HEK293 (cell line): ENCODE measurements around the gene THBS3.
"Not testable (repeated sequence)": the region's sequence is repeated elsewhere in the genome, so short reads cannot be mapped to it uniquely, and the experiment has no call there.

Experiments
- CTCF ChIA-PET: fragments of 350-600 bp; formaldehyde crosslinking; extraction: SDS; loops from one replicate; lab custom pipeline; 2021; ENCODE audit warnings: antibody characterized with exemption; lab: Yijun Ruan, JAX
- POLR2A ChIA-PET: fragments of 300-600 bp; formaldehyde crosslinking; extraction: SDS; loops from one replicate; lab custom pipeline; 2020; ENCODE audit warnings: antibody characterized with exemption, inconsistent platforms; lab: Yijun Ruan, JAX
- H3K27ac ChIP-seq: fragments of 200-500 bp; sonication (Bioruptor generic); 2 replicates; pipeline ENCODE4 v1.5.1; 2014; ENCODE audit warnings: low read depth, low read length, control low read depth, inconsistent platforms; ENCODE audit errors: extremely low read depth
- H3K36me3 ChIP-seq, 2 experiments: fragments of 200-500 bp in 1 of 2; sonication (Bioruptor generic) in 1 of 2; 1 replicate in 1 of 2; 2 replicates in 1 of 2; pipeline ENCODE4 v1.5.1; 2014 to 2017; ENCODE audit warnings: inconsistent platforms in 2 of 2, low read length in 2 of 2; ENCODE audit not compliant: control insufficient read depth in 2 of 2, insufficient read depth in 1 of 2
- H3K4me1 ChIP-seq: fragments of 200-500 bp; sonication (Bioruptor generic); 2 replicates; pipeline ENCODE4 v1.5.1; 2014; ENCODE audit warnings: mild to moderate bottlenecking, low read length, inconsistent platforms; ENCODE audit not compliant: control insufficient read depth, insufficient read depth
- H3K4me3 ChIP-seq: 2 replicates; pipeline ENCODE4 v1.5.1; 2011; ENCODE audit warnings: low read depth, mild to moderate bottlenecking, control low read depth, low read length, moderate library complexity
- H3K9me3 ChIP-seq: fragments of 200-500 bp; sonication (Bioruptor generic); 2 replicates; pipeline ENCODE4 v1.5.1; 2014; ENCODE audit warnings: low read depth, low read length, inconsistent platforms; ENCODE audit not compliant: control insufficient read depth, insufficient read depth
- EGR2 ChIP-seq: fragments of 450-650 bp; formaldehyde crosslinking; IDR thresholded peaks from 2 replicates; pipeline ENCODE4 v1.5.1; 2016; ENCODE audit warnings: low read depth, missing biosample characterization, missing genetic modification characterization
- HIC1 ChIP-seq: fragments of 450-650 bp; formaldehyde crosslinking; IDR thresholded peaks from 2 replicates; pipeline ENCODE4 v1.5.1; 2016; ENCODE audit warnings: missing biosample characterization, missing genetic modification characterization
- KLF1 ChIP-seq: fragments of 450-650 bp; formaldehyde crosslinking; IDR thresholded peaks from 2 replicates; pipeline ENCODE4 v1.5.1; 2016; ENCODE audit warnings: missing biosample characterization, missing genetic modification characterization
- KLF9 ChIP-seq: fragments of 450-650 bp; formaldehyde crosslinking; IDR thresholded peaks from 2 replicates; pipeline ENCODE4 v1.5.1; 2016; ENCODE audit warnings: missing biosample characterization, missing genetic modification characterization, low read depth
- PRDM1 ChIP-seq: fragments of 450-650 bp; formaldehyde crosslinking; IDR thresholded peaks from 2 replicates; pipeline ENCODE4; 2016; ENCODE audit warnings: missing biosample characterization, missing genetic modification characterization
- ZNF324 ChIP-seq: fragments of 450-650 bp; formaldehyde crosslinking; IDR thresholded peaks from 2 replicates; pipeline ENCODE4 v1.5.1; 2016; ENCODE audit warnings: missing biosample characterization, missing genetic modification characterization
- ZNF488 ChIP-seq: fragments of 450-650 bp; formaldehyde crosslinking; IDR thresholded peaks from 2 replicates; pipeline ENCODE4 v1.5.1; 2016; ENCODE audit warnings: missing biosample characterization, missing genetic modification characterization
- ZNF561 ChIP-seq: fragments of 450-650 bp; IDR thresholded peaks from 2 replicates; pipeline ENCODE4 v1.5.1; 2018; ENCODE audit warnings: missing biosample characterization, missing genetic modification characterization, borderline replicate concordance
- ZNF621 ChIP-seq: fragments of 450-650 bp; formaldehyde crosslinking; IDR thresholded peaks from 2 replicates; pipeline ENCODE4 v1.5.1; 2017; ENCODE audit warnings: missing biosample characterization, missing genetic modification characterization
- ZNF654 ChIP-seq: fragments of 450-650 bp; formaldehyde crosslinking; IDR thresholded peaks from 2 replicates; pipeline ENCODE4 v1.5.1; 2016; ENCODE audit warnings: low read depth, missing biosample characterization, missing genetic modification characterization
- ZNF843 ChIP-seq: fragments of 450-650 bp; formaldehyde crosslinking; IDR thresholded peaks from 2 replicates; pipeline ENCODE4 v1.5.1; 2016; ENCODE audit warnings: missing biosample characterization, missing genetic modification characterization
- TF ChIP-seq, protein P1 (sequence below): fragments of 450-650 bp; formaldehyde crosslinking; IDR thresholded peaks from 2 replicates; pipeline ENCODE4 v1.5.1; 2017; ENCODE audit warnings: missing biosample characterization, mild to moderate bottlenecking, missing genetic modification characterization, moderate library complexity

THBS3 gene

DNA sequence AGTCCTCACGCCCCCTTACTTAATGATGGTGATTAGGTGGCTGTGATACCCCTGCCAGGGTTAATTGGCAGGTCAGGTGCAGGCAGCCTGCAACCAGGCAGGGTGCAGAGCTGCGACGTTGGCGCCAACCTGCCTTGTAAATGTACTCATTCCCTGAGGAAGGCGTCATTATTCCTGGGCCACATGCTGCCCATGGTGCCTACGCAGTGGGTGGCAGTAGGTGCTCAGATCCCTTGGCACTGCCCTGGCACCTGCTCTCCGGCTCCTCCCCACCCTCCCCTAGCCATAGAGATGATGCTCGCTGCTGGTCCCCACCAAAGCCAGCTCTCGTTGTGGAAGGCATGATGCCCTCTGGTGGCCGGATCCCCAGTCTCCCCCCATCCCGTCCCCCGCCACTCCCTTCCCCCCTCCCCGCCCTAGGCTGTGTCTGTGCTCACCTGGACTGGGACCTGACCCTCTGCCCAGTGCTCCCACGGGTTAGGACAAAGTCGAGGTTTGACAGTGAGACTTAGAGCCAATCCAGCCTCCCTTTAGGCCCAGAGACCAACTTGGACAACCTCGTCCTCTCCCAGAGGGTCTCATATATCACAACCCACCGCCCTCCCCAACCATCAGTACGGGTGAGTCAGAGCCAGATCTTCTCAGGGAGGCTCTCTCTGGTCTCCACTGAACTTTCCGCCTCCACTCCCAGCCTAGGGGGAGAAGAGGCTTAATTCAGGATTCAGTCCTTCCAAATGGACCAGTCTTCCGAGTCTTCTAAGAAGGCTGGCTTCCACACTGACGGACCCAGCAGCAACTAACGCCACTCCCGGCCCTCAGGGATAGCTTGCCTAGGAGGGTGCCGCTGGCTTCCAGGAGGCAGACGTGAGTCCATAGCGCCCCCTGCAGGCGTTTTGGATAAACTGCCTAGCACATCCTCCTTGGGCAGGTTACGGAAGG lies 40.3 kb downstream of the THBS3 start (continued):
- TF ChIP-seq KLF1 (peak; percentile 23; the same call in 1 of the 2 replicates), ZNF561 (tag by site-specific recombination) (peak; percentile 16; the same call in 1 of the 2 replicates), ZNF654 (tag by site-specific recombination) (peak; percentile 97), KLF9 (tag by site-specific recombination) (0 out of 2 replicates have a peak, but pooled peaks have one; percentile 20), ZNF324 (tag by site-specific recombination) (peak; percentile 50; the same call in 1 of the 2 replicates), ZNF843 (tag by site-specific recombination) (0 out of 2 replicates have a peak, but pooled peaks have one; percentile 16)

DNA sequence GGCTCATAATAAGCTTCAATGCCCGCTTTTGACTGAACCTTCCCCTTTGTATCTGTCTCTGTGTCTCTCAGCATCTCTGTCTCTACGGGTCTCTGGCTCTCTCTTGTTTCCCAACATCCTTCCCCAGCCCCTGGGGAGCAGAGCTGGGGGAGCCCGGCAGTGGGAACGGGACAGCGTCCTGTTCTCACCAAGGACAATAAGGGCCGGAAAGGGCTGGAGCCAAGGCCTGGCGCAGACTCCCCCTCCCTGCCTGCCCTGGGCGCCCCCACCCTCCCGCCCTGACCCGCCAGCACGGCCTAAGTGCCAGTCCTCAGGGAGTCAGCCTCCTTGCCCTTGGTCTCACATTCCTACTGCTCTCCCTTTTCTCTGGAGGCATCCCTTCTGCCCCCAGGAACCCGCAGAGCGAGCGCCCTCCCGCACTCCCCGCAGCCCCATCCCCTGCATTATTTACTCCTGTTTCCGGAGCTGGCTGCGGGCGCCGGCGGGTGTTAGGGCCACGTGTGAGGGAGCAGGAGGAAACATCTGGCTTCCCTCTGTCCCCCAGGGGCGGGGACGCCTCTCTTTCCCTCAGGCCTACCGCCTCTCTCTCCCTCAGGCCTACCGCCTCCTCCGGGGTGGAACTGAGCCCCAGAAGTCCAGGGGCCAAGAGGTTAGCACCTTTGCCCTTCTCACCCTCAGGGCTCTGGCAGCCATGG lies 41.1 kb downstream of the THBS3 start:
- POLR2A ChIA-PET = interaction anchor here (0.6 to 1.8 kb wide), 9 partner anchors 7 to 155 kb away, joined by 3 to 17 read pairs (median 7); partner anchors contain the start of gene SLC50A1
- H3K4me3 ChIP-seq = no peak overlapping the region
- H3K36me3 ChIP-seq = peaks cover 3 to 29% of the 10 kb centered on the region in 2 experiments; a peak in 2 of 3 replicates

DNA sequence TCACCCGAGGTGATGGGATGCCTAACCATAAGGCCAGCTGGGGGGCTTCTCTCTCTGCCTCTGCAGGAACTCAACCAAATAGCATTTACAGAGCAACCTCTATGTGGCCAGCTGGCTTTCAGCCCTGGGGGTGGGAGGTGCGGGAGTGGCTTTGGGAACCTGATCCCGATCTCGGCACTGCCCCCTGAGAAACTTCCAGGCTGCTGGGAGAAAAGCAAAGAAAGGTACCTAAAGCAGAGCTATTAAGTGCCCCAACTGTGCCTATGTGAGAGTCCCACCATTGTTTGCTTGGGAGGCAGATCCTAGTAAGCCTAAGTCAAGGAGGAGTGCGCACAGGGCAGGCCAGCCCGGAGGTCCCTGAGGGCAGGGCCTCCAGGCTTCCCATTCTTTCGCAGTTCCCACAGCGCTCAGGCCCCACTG lies 41.6 kb downstream of the THBS3 start:
- no peaks in the 10 kb centered on the region; the same call in 1 of the 2 replicates for H3K4me1 ChIP-seq
- ChIA-PET POLR2A (no interaction called here), CTCF (interaction anchor here (0.6 to 12.2 kb wide), 6 partner anchors 11 to 104 kb away, joined by 3 to 439 read pairs (median 9); no protein-coding TSS in a partner anchor)
- no peaks in the 10 kb centered on the region for H3K9me3 ChIP-seq
- no peak for TF ChIP-seq EGR2 (tag by site-specific recombination)
- no peak overlapping the region for H3K4me3 ChIP-seq
- H3K36me3 ChIP-seq = peaks cover 0 to 25% of the 10 kb centered on the region in 2 experiments; a peak in 2 of 3 replicates
- H3K27ac ChIP-seq = no peak overlapping the region

More for the DNA sequence above, 41.1 kb downstream of the THBS3 start:
- TF ChIP-seq ZNF621 (tag by site-specific recombination) = no peak
- no peak for TF ChIP-seq PRDM1 (tag by site-specific recombination)
- no peak for TF ChIP-seq HIC1 (tag by site-specific recombination)
- no peak for TF ChIP-seq ZNF488 (tag by site-specific recombination)
- TF ChIP-seq, protein P1, sequence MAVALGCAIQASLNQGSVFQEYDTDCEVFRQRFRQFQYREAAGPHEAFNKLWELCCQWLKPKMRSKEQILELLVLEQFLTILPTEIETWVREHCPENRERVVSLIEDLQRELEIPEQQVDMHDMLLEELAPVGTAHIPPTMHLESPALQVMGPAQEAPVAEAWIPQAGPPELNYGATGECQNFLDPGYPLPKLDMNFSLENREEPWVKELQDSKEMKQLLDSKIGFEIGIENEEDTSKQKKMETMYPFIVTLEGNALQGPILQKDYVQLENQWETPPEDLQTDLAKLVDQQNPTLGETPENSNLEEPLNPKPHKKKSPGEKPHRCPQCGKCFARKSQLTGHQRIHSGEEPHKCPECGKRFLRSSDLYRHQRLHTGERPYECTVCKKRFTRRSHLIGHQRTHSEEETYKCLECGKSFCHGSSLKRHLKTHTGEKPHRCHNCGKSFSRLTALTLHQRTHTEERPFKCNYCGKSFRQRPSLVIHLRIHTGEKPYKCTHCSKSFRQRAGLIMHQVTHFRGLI (tag by site-specific recombination) = no peak
- TF ChIP-seq, all 188 proteins: peak for 0
- Histone ChIP-seq H3K27ac (no peak overlapping the region), H3K9me3 (no peaks in the 10 kb centered on the region), H3K4me1 (no peaks in the 10 kb centered on the region; the same call in 1 of the 2 replicates)
- CTCF ChIA-PET = interaction anchor here (1.4 to 12.2 kb wide), 11 partner anchors 12 to 122 kb away, joined by 4 to 439 read pairs (median 9); no protein-coding TSS in a partner anchor

DNA sequence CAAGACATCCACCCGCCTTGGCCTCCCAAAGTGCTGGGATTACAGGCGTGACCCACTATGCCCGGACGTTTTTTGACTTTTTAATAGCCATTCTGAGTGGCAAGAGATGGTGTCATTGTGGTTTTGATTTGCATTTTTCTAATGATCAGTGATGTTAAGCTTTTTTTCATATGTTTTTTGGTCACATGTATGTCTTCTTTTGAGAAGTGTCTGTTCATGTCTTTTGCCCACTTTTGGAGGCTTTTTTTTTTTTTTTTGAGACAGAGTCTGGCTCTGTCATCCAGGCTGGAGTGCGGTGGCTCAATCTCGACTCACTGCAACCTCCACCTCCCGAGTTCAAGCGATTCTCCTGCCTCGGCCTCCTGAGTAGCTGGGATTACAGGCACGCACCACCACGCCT lies 43.1 kb downstream of the THBS3 start:
- H3K36me3 ChIP-seq = peaks cover 0 to 13% of the 10 kb centered on the region in 2 experiments; a peak in 2 of 3 replicates
- H3K4me3 ChIP-seq, H3K9me3 ChIP-seq, H3K27ac ChIP-seq, H3K4me1 ChIP-seq: not testable (repeated sequence)
- ChIA-PET POLR2A (interaction anchor here (0.7 kb wide), 1 partner anchor 720 kb away, joined by 9 read pairs; no protein-coding TSS in a partner anchor), CTCF (interaction anchor here (1.3 to 12.2 kb wide), 4 partner anchors 8 to 200 kb away, joined by 4 to 439 read pairs (median 8); partner anchors contain the start of gene KRTCAP2)
